Progenitor cell of endocrine pancreas (in vitro differentiated cells): ENCODE results near the gene TBC1D20. TPM values are rescaled to one million over a fixed set of nuclear protein-coding genes. Genes with fewer than 3 reads are reported as not detected.
A peak's percentile ranks its signal among the peaks of the same experiment; 100 is the strongest.
"Not testable (repeated sequence)": the region's sequence is repeated elsewhere in the genome, so short reads cannot be mapped to it uniquely, and the experiment has no call there.

Experiments
- DNase-seq: peaks from one replicate; pipeline ENCODE4 v3.0.0; 2021; ENCODE audit warnings: low spot score; ENCODE audit not compliant: unreplicated experiment
- H3K27ac Mint-ChIP-seq: 2 replicates; pipeline ENCODE4 v1.8.0; 2021; ENCODE audit warnings: mild to moderate bottlenecking, moderate library complexity, mixed read lengths
- H3K27me3 Mint-ChIP-seq: 2 replicates; pipeline ENCODE4 v1.8.0; 2021; ENCODE audit warnings: mixed read lengths
- H3K36me3 Mint-ChIP-seq: 2 replicates; pipeline ENCODE4 v1.8.0; 2022; ENCODE audit warnings: mixed read lengths; ENCODE audit not compliant: insufficient read depth
- H3K4me1 Mint-ChIP-seq: 2 replicates; pipeline ENCODE4 v1.8.0; 2021; ENCODE audit warnings: low read depth, mixed read lengths
- H3K4me3 Mint-ChIP-seq: 2 replicates; pipeline ENCODE4 v1.8.0; 2021; ENCODE audit warnings: low read depth, mild to moderate bottlenecking, moderate library complexity, mixed read lengths
- H3K9me3 Mint-ChIP-seq: 2 replicates; pipeline ENCODE4 v1.8.0; 2021; ENCODE audit warnings: low read depth, mixed read lengths
- CTCF ChIP-seq: fragments of 200-600 bp; sonication (generic); IDR thresholded peaks from one replicate; pipeline ENCODE4 v1.5.0; 2021; ENCODE audit warnings: antibody characterized with exemption, mild to moderate bottlenecking; ENCODE audit not compliant: unreplicated experiment
- total RNA-seq: library from RNA; stranded (reverse); gene quantifications from 2 replicates; pipeline ENCODE4 v1.2.1, GENCODE V29; 2021

The TBC1D20 gene
- total RNA-seq, 1 donor from 2014 or later, result 33.2 TPM

GRCh38 chr20:460707-461106 lies 1.6 kb downstream of the TBC1D20 start:
- H3K27me3 Mint-ChIP-seq, result peaks cover 8% of the 10 kb centered on the region
- H3K27ac Mint-ChIP-seq, result no peak overlapping the region
- peak overlapping the region; percentile 61 for H3K4me3 Mint-ChIP-seq
- TF ChIP-seq CTCF, result no peak
- no peak for DNase-seq
- H3K9me3 Mint-ChIP-seq, result no peaks in the 10 kb centered on the region
- H3K36me3 Mint-ChIP-seq, result no peaks in the 10 kb centered on the region
- H3K4me1 Mint-ChIP-seq, result peaks cover 24% of the 10 kb centered on the region

GRCh38 chr20:460180-460579 lies 2.2 kb downstream of the TBC1D20 start:
- Mint-ChIP-seq H3K27ac (no peak overlapping the region), H3K9me3 (no peaks in the 10 kb centered on the region), H3K36me3 (no peaks in the 10 kb centered on the region), H3K4me1 (peaks cover 24% of the 10 kb centered on the region), H3K27me3 (peaks cover 8% of the 10 kb centered on the region), H3K4me3 (peak overlapping the region; percentile 61)
- DNase-seq, result no peak
- no peak for TF ChIP-seq CTCF

- peak overlapping the region; percentile 41 for H3K27ac Mint-ChIP-seq
- peaks cover 4% of the 10 kb centered on the region for H3K27me3 Mint-ChIP-seq
- no peak overlapping the region for H3K4me3 Mint-ChIP-seq
- no peaks in the 10 kb centered on the region for H3K9me3 Mint-ChIP-seq
- peaks cover 24% of the 10 kb centered on the region for H3K4me1 Mint-ChIP-seq
- H3K36me3 Mint-ChIP-seq, result no peaks in the 10 kb centered on the region
- no peak for TF ChIP-seq CTCF
- no peak for DNase-seq
Measured at GRCh38 chr20:458776-459175, 3.6 kb downstream of the TBC1D20 start.

GRCh38 chr20:454951-455350 lies 7.4 kb downstream of the TBC1D20 start:
- TF ChIP-seq CTCF, result no peak
- Mint-ChIP-seq H3K4me1 (peaks cover 8% of the 10 kb centered on the region), H3K36me3 (no peaks in the 10 kb centered on the region), H3K4me3 (no peak overlapping the region), H3K27ac (no peak overlapping the region), H3K27me3 (no peaks in the 10 kb centered on the region), H3K9me3 (no peaks in the 10 kb centered on the region)
- DNase-seq, result no peak

- not testable (repeated sequence) for H3K36me3 Mint-ChIP-seq, H3K27me3 Mint-ChIP-seq, H3K4me1 Mint-ChIP-seq, H3K27ac Mint-ChIP-seq, H3K9me3 Mint-ChIP-seq, DNase-seq, H3K4me3 Mint-ChIP-seq
Measured at GRCh38 chr20:452021-452420, 10.3 kb downstream of the TBC1D20 start.

- H3K27me3 Mint-ChIP-seq, result no peaks in the 10 kb centered on the region
- no peaks in the 10 kb centered on the region for H3K9me3 Mint-ChIP-seq
- peaks cover 5% of the 10 kb centered on the region for H3K4me1 Mint-ChIP-seq
- DNase-seq, result no peak
- no peak overlapping the region for H3K4me3 Mint-ChIP-seq
- H3K27ac Mint-ChIP-seq, result no peak overlapping the region
- peaks cover 28% of the 10 kb centered on the region for H3K36me3 Mint-ChIP-seq
- no peak for TF ChIP-seq CTCF
Measured at GRCh38 chr20:445514-446336, 16.6 kb downstream of the TBC1D20 start.
